DND-41 (cell line): ENCODE measurements around the gene CATSPER3.

ENCODE experiments used
- CTCF ChIP-seq: IDR thresholded peaks from 2 replicates; pipeline ENCODE4 v1.5.1; 2012; ENCODE audit warnings: borderline replicate concordance, low read length, moderate library complexity, mild to moderate bottlenecking; ENCODE audit not compliant: poor library complexity, severe bottlenecking; ENCODE audit errors: extremely low read depth
- EZH2 ChIP-seq: IDR thresholded peaks from 3 replicates; pipeline ENCODE4 v1.6.1; 2012; ENCODE audit warnings: borderline replicate concordance, low read depth, mild to moderate bottlenecking, moderate library complexity, low read length, inconsistent platforms; ENCODE audit not compliant: severe bottlenecking

GRCh38 chr5:135007749-135008363, 40.1 kb downstream of the CATSPER3 start:
- no peak for TF ChIP-seq CTCF
- no peak for TF ChIP-seq EZH2
